Measurements from ENCODE around the gene RYK. TPM values are rescaled to one million over a fixed set of nuclear protein-coding genes. Genes with fewer than 3 reads are reported as not detected.
A peak's percentile ranks its signal among the peaks of the same experiment; 100 is the strongest.
"Not testable (repeated sequence)": the region's sequence is repeated elsewhere in the genome, so short reads cannot be mapped to it uniquely, and the experiment has no call there.

RYK gene
- total and polyA plus RNA-seq, 2 experiments from 2014 or later: 24.9 to 94.8 TPM

- H3K27ac ChIP-seq (ENCODE audit: low read depth): peak overlapping the region; percentile 61; the same call in 1 of the 2 replicates
- H3K27ac Mint-ChIP-seq, H3K9me3 Mint-ChIP-seq: not testable (repeated sequence)
Observed at GRCh38 chr3:134224796-134225156, 25.9 kb downstream of the RYK start.

GRCh38 chr3:134222835-134223234 is 27.8 kb downstream of the RYK start:
- Histone ChIP-seq H3K27me3 (ENCODE audit: insufficient read depth) (no peaks in the 10 kb centered on the region), H3K79me2 (replicated peaks; ENCODE audit: insufficient read depth) (peaks cover 77% of the 10 kb centered on the region), H3F3A (replicated peaks; ENCODE audit: low read depth) (no peaks in the 10 kb centered on the region), H3K4me1 (ENCODE audit: insufficient read depth) (peaks cover 9% of the 10 kb centered on the region), H4K20me1 (replicated peaks; ENCODE audit: insufficient read depth) (peaks cover 24% of the 10 kb centered on the region), H3K4me2 (no peak overlapping the region), H3K36me3 (ENCODE audit: insufficient read depth) (no peaks in the 10 kb centered on the region), H2AFZ (no peak overlapping the region), H3K4me3 (no peak overlapping the region), H3K27ac (ENCODE audit: low read depth) (no peak overlapping the region), H3K9me2 (ENCODE audit: insufficient read depth) (no peaks in the 10 kb centered on the region)
- no peak for TF ChIP-seq POLR2AphosphoS5 (IDR thresholded peaks at IDR 0.05; ENCODE audit: low read depth)
- TF ChIP-seq NANOG (IDR thresholded peaks at IDR 0.05; ENCODE audit: borderline replicate concordance): no peak
- TF ChIP-seq ETS1 (IDR thresholded peaks at IDR 0.05): no peak
- TF ChIP-seq CREB1 (CRISPR knock-in tag; IDR thresholded peaks at IDR 0.05; ENCODE audit: low read depth): no peak
- no peak for TF ChIP-seq REST (IDR thresholded peaks at IDR 0.05; ENCODE audit: unreplicated experiment)
- TF ChIP-seq EZH2phosphoT487 (IDR thresholded peaks at IDR 0.05; ENCODE audit: unreplicated experiment): no peak
- TF ChIP-seq ZNF462 (CRISPR knock-in tag; IDR thresholded peaks at IDR 0.05): no peak
- TF ChIP-seq ZNF331 (CRISPR knock-in tag; IDR thresholded peaks at IDR 0.05; ENCODE audit: low read depth): no peak
- Mint-ChIP-seq H3K4me1 (peaks cover 17% of the 10 kb centered on the region), H3K4me3 (no peak overlapping the region), H3K27ac (no peak overlapping the region), H3K27me3 (ENCODE audit: insufficient read depth, low read depth, poor library complexity) (no peaks in the 10 kb centered on the region), H3K9me3 (no peaks in the 10 kb centered on the region), H3K36me3 (ENCODE audit: low read depth) (peaks cover 4% of the 10 kb centered on the region; the same call in 1 of the 3 replicates)
- no peak for DNase-seq (ENCODE audit: low spot score)
- ATAC-seq: no peak

More at GRCh38 chr3:134224796-134225156, 25.9 kb downstream of the RYK start:
- not testable (repeated sequence) for H3K9me2 ChIP-seq (ENCODE audit: insufficient read depth); H3K4me3 Mint-ChIP-seq; H3F3A ChIP-seq (replicated peaks; ENCODE audit: low read depth); H3K27me3 Mint-ChIP-seq (ENCODE audit: insufficient read depth, low read depth, poor library complexity); H3K27me3 ChIP-seq (ENCODE audit: insufficient read depth); H3K36me3 Mint-ChIP-seq (ENCODE audit: low read depth); ATAC-seq; DNase-seq (ENCODE audit: low spot score); H2AFZ ChIP-seq; H3K4me2 ChIP-seq; H3K36me3 ChIP-seq (ENCODE audit: insufficient read depth); H3K4me3 ChIP-seq
- H3K4me1 Mint-ChIP-seq: peaks cover 30% of the 10 kb centered on the region
- H4K20me1 ChIP-seq (replicated peaks; ENCODE audit: insufficient read depth): peaks cover 34% of the 10 kb centered on the region
- H3K79me2 ChIP-seq (replicated peaks; ENCODE audit: insufficient read depth): peaks cover 88% of the 10 kb centered on the region
- H3K4me1 ChIP-seq (ENCODE audit: insufficient read depth): peaks cover 21% of the 10 kb centered on the region
